GM19438 (cell line): ENCODE measurements around the gene CNOT2.

Experiments used
- ATAC-seq: cut with Tn5 transposase; IDR thresholded peaks from one replicate; pipeline ENCODE4 v1.9.1; 2021; ENCODE audit warnings: low read depth; ENCODE audit not compliant: unreplicated experiment

The CNOT2 gene

GRCh38 chr12:70242695-70243509 is at the start of gene CNOT2:
Gene CNOT2 (plus strand): TSS chr12:70243433. CDS start chr12:70278227, 34,794 bp downstream.
- ATAC-seq, result peak; percentile 74

GRCh38 chr12:70194076-70194475 is 49.2 kb upstream of the CNOT2 start:
- ATAC-seq, result no peak

- ATAC-seq, result no peak
These were observed 46.4 kb upstream of the CNOT2 start for GRCh38 chr12:70196811-70197281.

- ATAC-seq, result no peak
These were observed 45.9 kb upstream of the CNOT2 start for GRCh38 chr12:70197345-70197744.

- ATAC-seq, result no peak
These were observed 29.5 kb upstream of the CNOT2 start for GRCh38 chr12:70213707-70214106.

GRCh38 chr12:70214972-70215617 is 28.1 kb upstream of the CNOT2 start:
- ATAC-seq, result no peak

- ATAC-seq, result no peak
These were observed 25.8 kb upstream of the CNOT2 start for GRCh38 chr12:70217416-70217815.

- ATAC-seq, result no peak
These were observed 21.6 kb upstream of the CNOT2 start for GRCh38 chr12:70221626-70222025.

- no peak for ATAC-seq
These were observed 15.3 kb upstream of the CNOT2 start for GRCh38 chr12:70227911-70228310.

GRCh38 chr12:70230934-70231606 is 12.2 kb upstream of the CNOT2 start:
- no peak for ATAC-seq

GRCh38 chr12:70236990-70237389 is 6.2 kb upstream of the CNOT2 start:
- no peak for ATAC-seq

- no peak for ATAC-seq
These were observed 2.6 kb upstream of the CNOT2 start for GRCh38 chr12:70240673-70241072.

- ATAC-seq, result no peak
These were observed 1.4 kb upstream of the CNOT2 start for GRCh38 chr12:70241845-70242244.

GRCh38 chr12:70243510-70244371 is 508 bp downstream of the CNOT2 start:
- ATAC-seq, result peak; percentile 50

GRCh38 chr12:70244409-70244808 is 1.2 kb downstream of the CNOT2 start:
- ATAC-seq, result no peak

GRCh38 chr12:70245458-70245857 is 2.2 kb downstream of the CNOT2 start:
- ATAC-seq, result no peak

- ATAC-seq, result no peak
These were observed 3.3 kb downstream of the CNOT2 start for GRCh38 chr12:70246580-70246979.

- no peak for ATAC-seq
These were observed 4.5 kb downstream of the CNOT2 start for GRCh38 chr12:70247653-70248199.

GRCh38 chr12:70248876-70249275 is 5.6 kb downstream of the CNOT2 start:
- ATAC-seq, result no peak

- ATAC-seq, result no peak
These were observed 6.7 kb downstream of the CNOT2 start for GRCh38 chr12:70249903-70250302.
